HG03442 (cell line): ENCODE data around the gene BRF1.
"Not testable (repeated sequence)": the region's sequence is repeated elsewhere in the genome, so short reads cannot be mapped to it uniquely, and the experiment has no call there.

ENCODE experiments used
- ATAC-seq: cut with Tn5 transposase; IDR thresholded peaks from one replicate; pipeline ENCODE4 v1.9.1; 2021; ENCODE audit warnings: mild to moderate bottlenecking, moderate library complexity; ENCODE audit not compliant: unreplicated experiment

BRF1 gene

GRCh38 chr14:105333613-105334364 lies 33.0 kb upstream of the BRF1 start:
- no peak for ATAC-seq

GRCh38 chr14:105333020-105333490 lies 32.3 kb upstream of the BRF1 start:
- ATAC-seq, result no peak

- ATAC-seq, result no peak
These were observed 31.6 kb upstream of the BRF1 start for GRCh38 chr14:105332350-105332874.

GRCh38 chr14:105331575-105332349 lies 31.0 kb upstream of the BRF1 start:
- no peak for ATAC-seq

GRCh38 chr14:105330491-105330895 lies 29.7 kb upstream of the BRF1 start:
- no peak for ATAC-seq

- no peak for ATAC-seq
These were observed 28.8 kb upstream of the BRF1 start for GRCh38 chr14:105329411-105330150.

- ATAC-seq, result no peak
These were observed 28.0 kb upstream of the BRF1 start for GRCh38 chr14:105328678-105329390.

GRCh38 chr14:105328070-105328677 lies 27.4 kb upstream of the BRF1 start:
- no peak for ATAC-seq

- not testable (repeated sequence) for ATAC-seq
These were observed 26.9 kb upstream of the BRF1 start for GRCh38 chr14:105327695-105328045.

GRCh38 chr14:105326891-105327694 lies 26.3 kb upstream of the BRF1 start:
- ATAC-seq, result no peak

- no peak for ATAC-seq
These were observed 25.7 kb upstream of the BRF1 start for GRCh38 chr14:105326568-105326867.

- ATAC-seq, result no peak
These were observed 25.1 kb upstream of the BRF1 start for GRCh38 chr14:105325716-105326567.

- ATAC-seq, result no peak
These were observed 24.5 kb upstream of the BRF1 start for GRCh38 chr14:105325303-105325702.

GRCh38 chr14:105324871-105325270 lies 24.1 kb upstream of the BRF1 start:
- ATAC-seq, result no peak

- ATAC-seq, result no peak
These were observed 23.4 kb upstream of the BRF1 start for GRCh38 chr14:105324080-105324778.

- no peak for ATAC-seq
These were observed 22.9 kb upstream of the BRF1 start for GRCh38 chr14:105323663-105324062.

- no peak for ATAC-seq
These were observed 22.2 kb upstream of the BRF1 start for GRCh38 chr14:105322791-105323556.
